HG03460 (cell line): Measurements from ENCODE around the gene SUCLG2.
A peak's percentile ranks its signal among the peaks of the same experiment; 100 is the strongest.

Experiments used
- ATAC-seq: cut with Tn5 transposase; IDR thresholded peaks from one replicate; pipeline ENCODE4 v1.9.1; 2021; ENCODE audit not compliant: unreplicated experiment

The SUCLG2 gene

GRCh38 chr3:67402873-67403272 is 251.5 kb downstream of the SUCLG2 start:
- no peak for ATAC-seq

DNA sequence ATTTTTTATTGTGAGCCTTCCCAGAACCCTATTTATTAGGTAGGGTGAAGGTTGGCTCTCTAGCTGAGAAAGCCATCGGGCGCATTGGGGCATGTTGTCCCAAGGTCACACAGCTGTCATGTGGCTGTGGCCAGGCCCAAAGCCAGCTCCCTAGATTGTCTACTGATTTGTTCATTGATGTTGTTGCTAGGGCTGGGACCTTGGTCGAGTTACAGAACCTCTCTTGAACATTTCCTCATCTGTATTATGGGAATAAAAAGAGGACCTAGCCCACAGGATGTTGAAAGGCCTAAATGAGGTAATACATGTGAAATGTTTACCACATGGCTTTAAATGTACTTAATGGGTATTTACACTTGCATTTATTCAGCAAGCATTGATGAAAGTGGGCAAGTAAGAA is 252.5 kb downstream of the SUCLG2 start:
- ATAC-seq, result no peak

DNA sequence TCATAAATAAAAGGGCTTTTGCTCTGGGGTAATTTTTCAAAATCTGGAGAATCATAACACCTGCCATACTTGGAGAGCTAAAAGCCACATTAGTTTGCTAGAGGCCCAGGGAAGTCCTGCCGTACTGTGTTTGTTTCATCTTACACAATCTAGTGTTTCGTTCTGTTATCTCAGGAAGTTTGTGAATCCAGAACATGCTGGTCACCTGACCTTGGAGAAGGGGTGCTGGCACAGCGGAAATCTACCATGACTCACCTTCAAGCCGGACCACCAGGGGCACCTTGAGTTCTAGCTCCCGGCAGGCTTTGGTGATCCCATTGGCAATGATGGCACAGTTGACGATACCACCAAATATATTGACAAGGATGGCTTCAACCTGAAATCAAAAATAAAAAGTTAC is 253.9 kb downstream of the SUCLG2 start:
- no peak for ATAC-seq

DNA sequence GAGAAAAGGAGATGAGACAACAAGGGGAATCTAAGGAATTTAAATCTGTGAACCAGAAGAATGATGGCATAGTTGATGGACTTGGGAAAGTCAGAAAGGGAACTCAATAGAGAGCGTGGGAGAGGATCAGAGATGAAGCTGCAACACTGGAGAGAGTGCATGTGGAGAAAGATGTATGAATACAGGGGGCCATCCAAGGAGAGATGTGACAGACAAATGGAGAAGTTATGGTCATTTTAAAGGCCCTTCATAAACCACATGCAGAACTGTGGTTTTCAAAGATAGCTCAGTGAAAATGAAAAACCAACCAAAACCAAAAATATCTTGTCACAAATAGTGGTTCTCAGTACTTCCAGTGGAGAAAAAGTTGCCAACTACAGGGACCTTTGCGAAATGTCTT is 265.2 kb downstream of the SUCLG2 start:
- peak; percentile 75 for ATAC-seq

GRCh38 chr3:67388738-67389137 is 265.7 kb downstream of the SUCLG2 start:
- ATAC-seq, result no peak

DNA sequence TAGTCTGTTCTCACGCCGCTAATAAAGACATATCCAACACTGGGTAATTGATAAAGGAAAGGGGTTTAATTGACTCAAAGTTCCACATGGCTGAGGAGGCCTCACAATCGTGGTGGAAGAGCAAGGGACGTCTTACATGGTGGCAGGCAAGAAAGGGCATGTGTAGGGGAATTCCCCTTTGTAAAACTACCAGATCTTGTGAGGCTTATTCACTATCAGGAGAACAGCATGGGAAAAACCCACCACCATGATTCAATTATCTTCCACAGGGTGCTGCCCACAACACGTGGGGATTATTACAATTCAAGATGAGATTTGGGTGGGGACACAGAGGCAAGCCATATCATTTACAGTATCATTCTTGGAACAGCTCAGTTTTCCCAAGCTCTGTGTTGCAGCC is 268.0 kb downstream of the SUCLG2 start:
- no peak for ATAC-seq

GRCh38 chr3:67384760-67385397 is 269.5 kb downstream of the SUCLG2 start:
- ATAC-seq, result no peak

GRCh38 chr3:67384016-67384415 is 270.4 kb downstream of the SUCLG2 start:
- ATAC-seq, result no peak

DNA sequence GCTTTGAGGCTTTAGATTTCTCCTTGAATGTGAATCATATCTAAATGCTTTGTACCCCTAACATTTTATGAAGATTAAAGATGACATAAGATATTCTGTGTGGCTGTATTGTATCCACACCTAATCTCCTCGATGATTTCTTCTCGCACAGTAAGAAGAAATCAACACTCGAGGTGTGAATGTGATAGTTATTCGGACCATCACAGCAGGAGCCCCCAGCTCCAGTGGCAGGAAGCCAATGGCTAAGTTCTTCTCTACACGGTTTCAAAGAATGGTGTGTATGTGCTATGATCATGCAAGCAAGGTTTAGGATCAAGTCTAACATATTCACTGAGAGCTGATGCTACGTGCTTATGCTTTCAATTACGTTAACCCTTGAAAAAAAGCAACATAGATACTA is 271.0 kb downstream of the SUCLG2 start:
- no peak for ATAC-seq

DNA sequence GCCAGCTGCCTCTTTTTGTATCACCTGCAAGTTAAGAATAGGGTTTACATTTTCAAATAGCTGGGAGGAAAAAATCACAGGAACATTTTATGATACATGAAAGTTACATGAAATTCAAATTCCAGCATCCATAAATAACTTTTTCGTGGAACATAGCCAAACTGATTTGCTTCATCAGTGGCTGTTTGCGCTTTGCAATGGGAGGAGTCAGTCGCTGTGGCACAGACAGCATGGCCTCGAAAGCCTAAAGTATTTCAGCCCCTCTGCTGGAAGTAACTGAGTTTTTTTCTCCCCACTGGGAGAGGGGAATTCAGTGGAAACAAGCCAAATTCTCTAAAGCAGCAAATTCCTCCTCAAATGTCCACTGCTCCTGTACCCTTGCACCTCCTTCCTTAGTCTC is 271.9 kb downstream of the SUCLG2 start:
- ATAC-seq, result no peak

GRCh38 chr3:67381667-67382272 is 272.6 kb downstream of the SUCLG2 start:
- no peak for ATAC-seq

DNA sequence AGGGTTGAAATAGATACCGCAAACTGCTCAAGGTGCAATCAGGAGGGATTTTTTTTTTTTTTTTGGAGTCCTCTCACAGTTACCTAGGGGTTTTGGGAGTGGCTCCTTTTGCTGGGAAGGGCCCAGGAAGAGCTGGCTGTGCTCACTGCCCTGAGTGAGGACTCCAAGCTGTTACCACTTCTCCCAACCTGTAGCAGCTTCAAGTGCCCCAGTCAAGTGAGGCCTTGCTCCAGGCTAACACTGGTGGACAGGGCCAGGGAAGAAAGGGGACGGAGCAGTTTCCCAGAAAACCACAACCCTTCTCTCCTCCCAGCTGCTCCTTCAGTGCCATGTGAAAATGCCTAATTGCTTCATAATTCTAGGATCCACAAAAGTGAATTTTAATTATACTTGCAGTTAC is 274.3 kb downstream of the SUCLG2 start:
- ATAC-seq, result no peak

DNA sequence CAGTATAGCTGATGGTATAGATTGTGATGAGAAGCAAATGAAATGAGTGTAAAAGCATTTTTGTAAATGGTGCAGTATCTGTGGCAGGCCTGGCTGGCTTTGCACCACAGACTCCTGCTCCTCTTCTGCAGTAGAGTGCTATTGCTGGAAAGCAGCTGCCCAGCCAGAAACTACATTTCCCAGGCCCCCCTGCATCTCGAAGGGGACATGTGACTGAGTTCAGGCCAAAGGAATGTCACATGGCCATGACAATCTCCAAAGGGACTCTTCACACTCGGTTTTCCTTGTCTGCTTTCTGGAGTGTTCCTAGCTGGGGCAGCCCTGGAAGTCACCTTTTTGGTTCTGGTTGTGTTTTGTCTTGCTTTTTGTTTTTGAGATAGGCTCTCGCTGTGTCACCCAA is 277.1 kb downstream of the SUCLG2 start:
- no peak for ATAC-seq

DNA sequence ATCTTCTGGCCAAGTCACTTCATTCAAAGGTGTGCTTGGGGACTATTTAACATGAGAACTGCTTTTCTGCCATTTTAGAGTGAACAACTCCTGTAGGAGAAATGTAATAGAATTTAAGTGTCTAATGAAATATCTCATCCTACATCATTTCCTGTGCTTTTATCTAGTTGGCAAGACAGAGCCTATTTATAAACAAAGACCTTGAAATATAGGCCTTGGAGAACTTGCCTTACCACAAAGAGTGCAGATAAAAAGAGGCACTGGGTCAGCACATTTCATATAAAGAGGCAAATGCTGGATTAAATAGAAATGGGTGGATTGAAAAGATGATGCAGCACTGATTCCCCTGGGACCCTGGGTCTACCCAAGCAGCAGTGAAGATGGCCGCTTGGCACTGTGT is 278.0 kb downstream of the SUCLG2 start:
- no peak for ATAC-seq

- ATAC-seq, result no peak
These were observed 278.4 kb downstream of the SUCLG2 start for GRCh38 chr3:67375976-67376375.

DNA sequence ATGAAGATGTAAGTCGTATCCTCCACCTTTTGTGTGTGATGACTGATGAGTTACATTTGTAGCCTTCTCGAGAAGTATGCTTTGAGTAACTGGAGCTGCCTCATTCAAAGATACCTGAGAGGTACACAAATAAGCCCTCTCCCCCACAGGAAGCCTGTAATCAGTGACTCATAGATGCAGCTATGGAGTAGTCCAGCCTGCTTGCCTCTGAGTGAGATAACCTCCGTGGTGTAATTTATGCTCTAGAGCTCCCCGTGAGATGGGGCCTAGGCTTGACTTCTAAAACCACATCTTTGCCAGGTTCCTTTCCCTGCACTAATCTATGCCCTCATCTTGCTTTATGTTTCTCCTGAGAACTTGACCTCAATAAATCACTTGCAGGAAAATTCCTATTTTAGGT is 291.7 kb downstream of the SUCLG2 start:
- no peak for ATAC-seq

GRCh38 chr3:67361770-67362169 is 292.6 kb downstream of the SUCLG2 start:
- ATAC-seq, result no peak

DNA sequence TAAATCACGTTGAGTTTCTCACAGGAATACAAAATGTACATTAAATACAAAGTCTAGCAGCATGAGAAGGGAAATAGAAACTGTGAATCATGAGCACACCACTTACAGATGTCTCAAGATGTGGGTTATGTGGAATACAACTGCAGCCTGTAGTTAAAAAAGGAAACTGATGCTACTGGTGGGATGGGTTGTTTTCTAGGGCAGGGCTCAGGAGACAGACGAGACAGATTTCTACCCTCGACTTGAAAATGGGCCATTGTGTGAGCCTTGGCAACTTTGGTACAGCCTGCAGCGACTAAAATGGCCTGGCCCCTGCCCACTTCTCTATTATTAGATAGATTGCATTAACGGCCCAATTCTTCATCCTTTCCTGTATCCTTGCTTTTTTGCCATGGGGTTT is 293.1 kb downstream of the SUCLG2 start:
- ATAC-seq, result no peak

GRCh38 chr3:67357610-67358458 is 296.6 kb downstream of the SUCLG2 start:
- no peak for ATAC-seq

DNA sequence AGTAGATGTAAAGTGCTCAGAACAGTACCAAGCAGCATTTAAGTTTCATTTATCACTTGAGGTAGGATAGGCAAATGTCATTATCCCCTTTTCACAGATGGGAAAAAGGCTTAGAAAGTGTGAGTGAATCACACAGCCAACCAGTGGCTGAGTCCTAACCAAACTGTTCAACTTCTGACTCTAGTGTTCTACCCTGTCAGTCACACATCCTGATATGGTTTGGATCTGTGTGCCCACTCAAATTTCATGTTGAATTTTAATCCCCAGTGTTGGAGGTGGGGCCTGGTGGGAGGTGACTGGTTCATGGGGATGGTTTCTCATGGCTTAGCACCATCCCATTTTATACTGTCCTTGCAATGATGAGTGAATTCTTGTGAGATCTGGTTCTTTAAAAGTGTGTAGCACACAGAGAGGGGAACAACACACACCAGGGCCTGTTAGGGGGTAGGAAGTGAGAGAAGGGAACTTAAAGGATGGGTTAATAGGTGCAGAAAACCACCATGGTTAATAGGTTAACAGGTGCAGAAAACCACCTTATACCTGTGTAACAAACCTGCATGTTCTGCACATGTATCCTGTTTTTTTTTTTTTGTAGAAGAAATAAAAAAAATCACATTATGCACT is 304.7 kb downstream of the SUCLG2 start:
- peak; percentile 95 for ATAC-seq

GRCh38 chr3:67346081-67346480 is 308.3 kb downstream of the SUCLG2 start:
- ATAC-seq, result no peak

DNA sequence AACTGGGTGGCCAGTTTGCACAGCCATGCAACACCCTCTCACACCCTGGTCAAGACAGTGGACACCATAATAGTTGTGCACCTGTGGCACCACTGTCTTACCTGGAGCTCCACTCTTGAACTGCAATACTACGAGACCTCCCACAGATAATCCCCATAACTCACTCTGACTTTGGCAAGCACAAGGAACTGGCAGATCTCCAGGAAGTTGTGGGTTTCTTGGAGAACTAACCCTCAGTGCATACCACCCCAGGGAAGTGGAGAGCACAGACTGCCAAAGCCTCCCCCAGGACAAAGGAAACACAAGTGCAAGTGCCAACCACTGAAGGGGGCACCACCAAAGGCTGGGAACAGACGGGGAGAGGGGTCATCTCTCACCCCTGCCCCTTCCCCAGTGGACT is 318.6 kb downstream of the SUCLG2 start:
- no peak for ATAC-seq
